Effector CD4-positive, alpha-beta T cell (primary cell): ENCODE data around the gene PID1. TPM values are rescaled to one million over a fixed set of nuclear protein-coding genes. Genes with fewer than 3 reads are reported as not detected.

Experiments
- DNase-seq: peaks from one replicate; pipeline ENCODE4 v3.0.0-alpha.2; 2020
- total RNA-seq: gene quantifications from one replicate; lab custom pipeline; 2026; lab: John Stamatoyannopoulos, UW

Gene PID1
- not detected for total RNA-seq

- DNase-seq: no peak
Observed at GRCh38 chr2:229270551-229271410, at the start of gene PID1. Gene PID1, minus strand, starts transcription at chr2:229271287. Its CDS starts 244 bp downstream, at chr2:229271043.

GRCh38 chr2:229319558-229319957 lies 48.5 kb upstream of the PID1 start:
- DNase-seq: no peak

- no peak for DNase-seq
Observed at GRCh38 chr2:229314117-229314516, 43.0 kb upstream of the PID1 start.

GRCh38 chr2:229313591-229313990 lies 42.5 kb upstream of the PID1 start:
- DNase-seq: no peak

- DNase-seq: no peak
Observed at GRCh38 chr2:229301237-229301636, 30.1 kb upstream of the PID1 start.

GRCh38 chr2:229300790-229301189 lies 29.7 kb upstream of the PID1 start:
- DNase-seq: no peak

GRCh38 chr2:229300371-229300770 lies 29.3 kb upstream of the PID1 start:
- no peak for DNase-seq

GRCh38 chr2:229297247-229297646 lies 26.2 kb upstream of the PID1 start:
- no peak for DNase-seq

GRCh38 chr2:229296536-229296935 lies 25.4 kb upstream of the PID1 start:
- DNase-seq: no peak

GRCh38 chr2:229296016-229296415 lies 24.9 kb upstream of the PID1 start:
- DNase-seq: no peak

- no peak for DNase-seq
Observed at GRCh38 chr2:229287823-229288222, 16.7 kb upstream of the PID1 start.

- no peak for DNase-seq
Observed at GRCh38 chr2:229282758-229283546, 11.9 kb upstream of the PID1 start.

- DNase-seq: no peak
Observed at GRCh38 chr2:229279516-229279915, 8.4 kb upstream of the PID1 start.

GRCh38 chr2:229275506-229275905 lies 4.4 kb upstream of the PID1 start:
- no peak for DNase-seq

- DNase-seq: no peak
Observed at GRCh38 chr2:229273723-229274338, 2.7 kb upstream of the PID1 start.

- no peak for DNase-seq
Observed at GRCh38 chr2:229273006-229273722, 2.1 kb upstream of the PID1 start.

- no peak for DNase-seq
Observed at GRCh38 chr2:229269941-229270340, 1.1 kb downstream of the PID1 start.

- DNase-seq: no peak
Observed at GRCh38 chr2:229269146-229269545, 1.9 kb downstream of the PID1 start.

- DNase-seq: no peak
Observed at GRCh38 chr2:229268626-229269025, 2.5 kb downstream of the PID1 start.

GRCh38 chr2:229267080-229267479 lies 4.0 kb downstream of the PID1 start:
- DNase-seq: no peak

- no peak for DNase-seq
Observed at GRCh38 chr2:229265727-229266126, 5.4 kb downstream of the PID1 start.

GRCh38 chr2:229261599-229261998 lies 9.5 kb downstream of the PID1 start:
- no peak for DNase-seq

- DNase-seq: no peak
Observed at GRCh38 chr2:229261076-229261475, 10.0 kb downstream of the PID1 start.
